ENCODE measurements around the gene MRPL20. TPM values are rescaled to one million over a fixed set of nuclear protein-coding genes. Genes with fewer than 3 reads are reported as not detected.

MRPL20 gene
- total RNA-seq, 2 experiments from 2014 or later: 181 to 182 TPM

Other genes with a start within 250 kb of the MRPL20 start
- not detected for gene TTLL10, start 233.4 kb downstream of the MRPL20 start, total RNA-seq
- 10 to 100 TPM; 52.5 to 53.3 TPM for gene TNFRSF18, start 200.7 kb downstream of the MRPL20 start, total RNA-seq
- gene TNFRSF4, start 193.1 kb downstream of the MRPL20 start, total RNA-seq: 100 to 1,000 TPM; 110 to 111 TPM
- 10 to 100 TPM; 85.9 to 95.9 TPM for gene SDF4, start 175.3 kb downstream of the MRPL20 start, total RNA-seq
- 10 to 100 TPM; 17.5 to 18.9 TPM for gene B3GALT6, start 175.1 kb downstream of the MRPL20 start, total RNA-seq
- 1 to 10 TPM; 2.4 to 3.8 TPM for gene C1QTNF12, start 160.6 kb downstream of the MRPL20 start, total RNA-seq
- gene UBE2J2, start 133.4 kb downstream of the MRPL20 start, total RNA-seq: 10 to 100 TPM; 69.9 to 70.6 TPM
- 1 to 10 TPM; 4.9 to 6.9 TPM for gene SCNN1D, start 126.9 kb downstream of the MRPL20 start, total RNA-seq
- gene ACAP3, start 99.4 kb downstream of the MRPL20 start, total RNA-seq: 10 to 100 TPM; 26.6 to 28.4 TPM
- gene PUSL1, start 98.7 kb downstream of the MRPL20 start, total RNA-seq: 10 to 100 TPM; 29.6 to 30.0 TPM
- gene INTS11, start 82.6 kb downstream of the MRPL20 start, total RNA-seq: 100 to 1,000 TPM; 111 to 113 TPM
- 10 to 100 TPM; 12.2 to 13.7 TPM for gene CPTP, start 82.5 kb downstream of the MRPL20 start, total RNA-seq
- under 1 TPM; 0.06 to 0.20 TPM for gene TAS1R3, start 76.0 kb downstream of the MRPL20 start, total RNA-seq
- gene DVL1, start 57.9 kb downstream of the MRPL20 start, total RNA-seq: 10 to 100 TPM; 26.8 to 29.0 TPM
- under 1 TPM; 0.50 to 0.97 TPM for gene MXRA8, start 48.7 kb downstream of the MRPL20 start, total RNA-seq
- gene AURKAIP1, start 32.1 kb downstream of the MRPL20 start, total RNA-seq: 100 to 1,000 TPM; 143 to 144 TPM
- gene CCNL2, start 8.0 kb downstream of the MRPL20 start, total RNA-seq: 10 to 100 TPM; 91.6 to 92.2 TPM
- gene ANKRD65, start 14.0 kb upstream of the MRPL20 start, total RNA-seq: not detected
- gene VWA1, start 28.4 kb upstream of the MRPL20 start, total RNA-seq: under 1 TPM; 0.25 to 0.44 TPM
- 1 to 10 TPM; 1.3 to 1.5 TPM for gene ATAD3C, start 42.4 kb upstream of the MRPL20 start, total RNA-seq
- gene ATAD3B, start 64.5 kb upstream of the MRPL20 start, total RNA-seq: 10 to 100 TPM; 75.7 to 77.4 TPM
- 10 to 100 TPM; 87.9 to 89.2 TPM for gene ATAD3A, start 104.9 kb upstream of the MRPL20 start, total RNA-seq
- gene TMEM240, start 133.3 kb upstream of the MRPL20 start, total RNA-seq: under 1 TPM in 1 of 2 experiments, not detected in 1; 0.88 TPM
- gene SSU72, start 167.6 kb upstream of the MRPL20 start, total RNA-seq: 100 to 1,000 TPM; 124 to 131 TPM
- gene FNDC10, start 192.8 kb upstream of the MRPL20 start, total RNA-seq: 1 to 10 TPM; 2.9 to 3.3 TPM
- 10 to 100 TPM; 33.1 to 38.7 TPM for gene MIB2, start 208.2 kb upstream of the MRPL20 start, total RNA-seq
- gene MMP23B, start 224.9 kb upstream of the MRPL20 start, total RNA-seq: 1 to 10 TPM; 1.4 to 2.3 TPM